Measurements from ENCODE around the gene C12orf57. TPM values are rescaled to one million over a fixed set of nuclear protein-coding genes. Genes with fewer than 3 reads are reported as not detected.

Gene C12orf57
- total RNA-seq, 3 donors from 2014 or later (not counting 1 experiment from before 2014, with no cell fraction given) = 125 to 157 (median 126) TPM

DNA sequence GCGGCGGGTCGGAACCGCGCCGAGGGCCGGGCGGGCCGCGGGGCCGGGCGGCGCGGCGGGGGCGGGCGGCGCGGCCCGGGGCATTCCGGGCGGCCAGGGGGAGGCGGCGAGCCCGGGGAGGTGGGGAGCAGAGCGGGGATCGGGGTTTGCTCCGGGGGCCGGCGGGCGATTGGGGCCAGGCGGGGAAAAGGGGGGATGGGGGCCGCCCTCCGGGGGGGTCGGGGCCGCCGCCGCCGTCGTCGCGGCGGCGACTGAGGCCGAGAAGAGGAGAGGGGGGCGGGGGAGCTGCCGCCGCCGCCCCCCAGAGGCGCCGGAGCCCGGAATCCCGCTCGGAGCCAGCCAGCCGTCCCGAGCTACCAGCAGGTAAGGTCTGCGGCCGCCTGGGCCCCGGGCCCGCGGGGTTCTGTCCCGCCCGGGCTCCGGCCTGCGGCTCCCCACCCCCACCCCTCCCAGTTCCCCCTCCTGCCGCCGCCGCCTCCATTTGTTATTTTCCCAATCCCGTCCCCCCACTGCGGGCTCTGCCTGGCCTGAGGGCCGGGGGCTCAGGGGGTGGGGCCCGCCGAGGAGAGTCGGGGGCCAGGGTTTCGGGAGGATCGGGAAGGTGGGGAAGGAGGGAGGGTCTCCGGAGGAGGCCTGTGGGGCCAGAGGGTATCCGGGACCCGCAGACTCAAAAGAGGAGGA is 15.7 kb upstream of the C12orf57 start:
- Mint-ChIP-seq H3K27ac (peak overlapping the region; percentile 72 to 86), H3K4me3 (peak overlapping the region; percentile 92), H3K27me3 (ENCODE audit: low read depth in 2 of 2) (no peaks in the 10 kb centered on the region), H3K9me3 (no peaks in the 10 kb centered on the region), H3K4me1 (peaks cover 38 to 43% of the 10 kb centered on the region in 2 donors), H3K36me3 (no peaks in the 10 kb centered on the region)
- no peaks in the 10 kb centered on the region for H3K36me3 ChIP-seq (ENCODE audit: control insufficient read depth, insufficient read depth, low read length)
- no peaks in the 10 kb centered on the region for H3K9me3 ChIP-seq (ENCODE audit: control insufficient read depth, insufficient read depth, low read length)
- H3K4me1 ChIP-seq (ENCODE audit: control insufficient read depth, insufficient read depth, low read length) = peaks cover 33% of the 10 kb centered on the region
- H3K27me3 ChIP-seq (ENCODE audit: control insufficient read depth, insufficient read depth, low read length) = no peaks in the 10 kb centered on the region
- DNase-seq (no peak), ATAC-seq (peak; percentile 56 to 60 (median 60))
- TF ChIP-seq, protein P1, sequence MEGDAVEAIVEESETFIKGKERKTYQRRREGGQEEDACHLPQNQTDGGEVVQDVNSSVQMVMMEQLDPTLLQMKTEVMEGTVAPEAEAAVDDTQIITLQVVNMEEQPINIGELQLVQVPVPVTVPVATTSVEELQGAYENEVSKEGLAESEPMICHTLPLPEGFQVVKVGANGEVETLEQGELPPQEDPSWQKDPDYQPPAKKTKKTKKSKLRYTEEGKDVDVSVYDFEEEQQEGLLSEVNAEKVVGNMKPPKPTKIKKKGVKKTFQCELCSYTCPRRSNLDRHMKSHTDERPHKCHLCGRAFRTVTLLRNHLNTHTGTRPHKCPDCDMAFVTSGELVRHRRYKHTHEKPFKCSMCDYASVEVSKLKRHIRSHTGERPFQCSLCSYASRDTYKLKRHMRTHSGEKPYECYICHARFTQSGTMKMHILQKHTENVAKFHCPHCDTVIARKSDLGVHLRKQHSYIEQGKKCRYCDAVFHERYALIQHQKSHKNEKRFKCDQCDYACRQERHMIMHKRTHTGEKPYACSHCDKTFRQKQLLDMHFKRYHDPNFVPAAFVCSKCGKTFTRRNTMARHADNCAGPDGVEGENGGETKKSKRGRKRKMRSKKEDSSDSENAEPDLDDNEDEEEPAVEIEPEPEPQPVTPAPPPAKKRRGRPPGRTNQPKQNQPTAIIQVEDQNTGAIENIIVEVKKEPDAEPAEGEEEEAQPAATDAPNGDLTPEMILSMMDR (IDR thresholded peaks at IDR 0.05) = no peak
- intact Hi-C loops (cut with micrococcal nuclease) = no loop called here
- peak overlapping the region; percentile 65 for H3K27ac ChIP-seq (ENCODE audit: low read length)
- WGBS (ENCODE audit: insufficient coverage) = under 1% methylated on average over 75 of the region's 79 CpGs
- peak overlapping the region; percentile 38 for H3K4me3 ChIP-seq (ENCODE audit: low read length)

DNA sequence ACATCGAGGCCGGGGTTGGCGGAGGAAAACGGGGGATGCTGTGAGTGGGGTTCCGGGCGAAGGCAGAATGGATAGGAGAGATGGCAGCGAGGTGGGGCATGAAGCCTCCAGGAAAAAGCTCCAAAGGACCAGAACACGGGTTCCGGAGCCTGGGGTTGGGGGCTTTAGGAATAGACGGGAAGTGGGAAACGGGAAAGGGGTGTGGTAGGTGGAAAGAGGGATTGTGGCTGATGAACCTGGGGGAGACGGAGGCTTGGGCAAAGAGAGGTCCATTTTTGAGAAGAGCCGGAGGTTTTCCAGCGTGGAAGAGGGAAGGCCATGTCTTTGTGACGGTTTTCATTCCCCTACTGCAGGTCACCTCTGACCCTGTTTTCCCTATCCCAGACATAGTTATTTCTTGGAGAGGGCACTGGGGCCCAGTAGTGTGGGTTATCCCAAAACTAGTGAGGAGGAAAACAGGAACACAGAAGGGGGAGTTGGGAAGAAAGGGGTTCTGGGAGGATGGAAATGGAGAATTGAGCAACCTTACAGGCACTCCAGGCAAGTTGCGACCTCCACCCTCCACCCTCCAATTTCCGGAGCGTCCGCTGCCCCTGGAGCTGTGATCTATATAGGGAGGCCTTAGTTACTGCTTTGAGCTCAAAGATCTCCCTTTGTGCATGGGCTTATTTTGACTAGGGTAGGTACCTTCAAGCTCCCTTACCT is 15.0 kb upstream of the C12orf57 start:
- DNase-seq (peak in 1 of 2 donors; percentile 43), ATAC-seq (no peak)
- Mint-ChIP-seq H3K27ac (peak overlapping the region; percentile 72 to 86), H3K9me3 (no peaks in the 10 kb centered on the region), H3K4me1 (peaks cover 38 to 43% of the 10 kb centered on the region in 2 donors), H3K27me3 (ENCODE audit: low read depth in 2 of 2) (no peaks in the 10 kb centered on the region), H3K36me3 (no peaks in the 10 kb centered on the region), H3K4me3 (peak overlapping the region; percentile 92)
- Histone ChIP-seq H3K27me3 (ENCODE audit: control insufficient read depth, insufficient read depth, low read length) (no peaks in the 10 kb centered on the region), H3K4me3 (ENCODE audit: low read length) (peak overlapping the region; percentile 38), H3K9me3 (ENCODE audit: control insufficient read depth, insufficient read depth, low read length) (no peaks in the 10 kb centered on the region), H3K4me1 (ENCODE audit: control insufficient read depth, insufficient read depth, low read length) (peaks cover 32% of the 10 kb centered on the region), H3K36me3 (ENCODE audit: control insufficient read depth, insufficient read depth, low read length) (no peaks in the 10 kb centered on the region), H3K27ac (ENCODE audit: low read length) (peak overlapping the region; percentile 65)
- TF ChIP-seq, protein P1 (IDR thresholded peaks at IDR 0.05) = no peak
- WGBS (ENCODE audit: insufficient coverage) = 36% methylated on average over 18 of the region's 19 CpGs
- intact Hi-C loops (cut with micrococcal nuclease) = no loop called here

DNA sequence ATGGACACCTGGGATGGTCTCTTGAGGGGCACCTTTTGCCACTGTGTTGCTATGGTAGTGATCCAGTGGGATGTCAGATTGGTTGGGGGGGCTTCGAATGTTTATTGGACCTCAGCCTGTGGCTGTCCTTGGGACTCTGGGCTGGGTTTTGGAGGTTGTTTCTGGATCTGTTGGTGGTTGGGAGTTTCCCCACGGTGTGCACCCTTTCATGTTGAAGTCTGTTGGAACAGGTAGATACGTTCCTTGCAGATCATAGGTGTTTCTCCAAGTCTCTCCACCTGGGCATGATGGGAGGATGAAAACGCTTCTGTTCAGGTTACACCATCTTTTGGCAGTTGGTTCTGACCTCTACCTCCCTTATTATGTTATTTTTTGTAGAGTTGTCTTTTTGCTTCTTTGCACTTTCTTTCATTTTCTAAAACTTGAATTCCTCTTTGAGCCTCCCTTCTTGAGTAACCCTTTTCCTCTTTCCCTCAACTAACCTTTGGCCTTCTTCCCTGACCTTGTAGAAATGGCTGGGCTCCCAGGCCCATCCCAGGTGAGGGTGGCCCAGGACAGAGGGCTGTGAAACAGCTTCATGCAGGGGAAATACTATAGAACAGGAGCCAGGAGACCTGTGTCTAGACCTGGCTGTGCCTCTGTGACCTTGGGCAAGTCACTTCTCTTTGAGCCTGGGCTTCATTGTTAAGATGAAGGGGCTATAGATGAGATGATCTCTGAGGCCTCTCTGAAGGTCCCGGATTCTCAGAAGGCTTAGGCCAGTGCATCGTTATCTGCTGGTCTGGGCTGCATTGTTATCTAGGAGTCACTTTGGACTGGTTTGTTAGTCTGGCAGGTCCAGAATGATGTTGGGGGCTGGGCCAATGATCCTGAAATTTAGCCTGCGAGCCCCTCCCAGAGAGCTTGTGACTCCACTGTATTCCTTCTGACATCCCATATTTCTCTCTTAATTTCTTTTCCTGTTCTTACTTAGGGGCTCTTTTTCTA is 14.1 kb upstream of the C12orf57 start:
- TF ChIP-seq, protein P1 (IDR thresholded peaks at IDR 0.05) = no peak
- no peaks in the 10 kb centered on the region for H3K9me3 ChIP-seq (ENCODE audit: control insufficient read depth, insufficient read depth, low read length)
- H3K27ac ChIP-seq (ENCODE audit: low read length) = no peak overlapping the region
- peaks cover 23% of the 10 kb centered on the region for H3K4me1 ChIP-seq (ENCODE audit: control insufficient read depth, insufficient read depth, low read length)
- H3K4me3 ChIP-seq (ENCODE audit: low read length) = no peak overlapping the region
- peak overlapping the region; percentile 92 for H3K4me3 Mint-ChIP-seq
- no peaks in the 10 kb centered on the region for H3K27me3 Mint-ChIP-seq (ENCODE audit: low read depth in 2 of 2)
- WGBS (ENCODE audit: insufficient coverage) = 96% methylated on average over 6 of the region's 7 CpGs
- peak overlapping the region; percentile 72 to 86 for H3K27ac Mint-ChIP-seq
- no peaks in the 10 kb centered on the region for H3K36me3 Mint-ChIP-seq
- peak in 1 of 2 donors; percentile 55 for DNase-seq
- H3K27me3 ChIP-seq (ENCODE audit: control insufficient read depth, insufficient read depth, low read length) = no peaks in the 10 kb centered on the region
- intact Hi-C loops (cut with micrococcal nuclease) = no loop called here
- ATAC-seq = no peak
- H3K36me3 ChIP-seq (ENCODE audit: control insufficient read depth, insufficient read depth, low read length) = peaks cover 4% of the 10 kb centered on the region
- H3K9me3 Mint-ChIP-seq = no peaks in the 10 kb centered on the region
- H3K4me1 Mint-ChIP-seq = peaks cover 31 to 35% of the 10 kb centered on the region in 2 donors
